Esophagus squamous epithelium (tissue), 4 donors: ENCODE data around the gene AKAP12.

Source experiments
- POLR2A ChIP-seq, 4 donors: fragments of 450-650 bp; IDR thresholded peaks; one replicate each; pipeline ENCODE4 v1.6.1; 2017; ENCODE audit warnings: antibody characterized with exemption in 4 of 4, mild to moderate bottlenecking in 4 of 4, moderate library complexity in 3 of 4
- TF ChIP-seq, protein P1 (sequence below), 6 experiments: fragments of 450-650 bp in 4 of 6; fragments of 200-600 bp in 2 of 6; sonication (generic) in 2 of 6; IDR thresholded peaks; one replicate each; pipeline ENCODE4 v1.5.1; 2016 to 2019; ENCODE audit warnings: antibody characterized with exemption in 6 of 6, mild to moderate bottlenecking in 4 of 6, moderate library complexity in 4 of 6

DNA sequence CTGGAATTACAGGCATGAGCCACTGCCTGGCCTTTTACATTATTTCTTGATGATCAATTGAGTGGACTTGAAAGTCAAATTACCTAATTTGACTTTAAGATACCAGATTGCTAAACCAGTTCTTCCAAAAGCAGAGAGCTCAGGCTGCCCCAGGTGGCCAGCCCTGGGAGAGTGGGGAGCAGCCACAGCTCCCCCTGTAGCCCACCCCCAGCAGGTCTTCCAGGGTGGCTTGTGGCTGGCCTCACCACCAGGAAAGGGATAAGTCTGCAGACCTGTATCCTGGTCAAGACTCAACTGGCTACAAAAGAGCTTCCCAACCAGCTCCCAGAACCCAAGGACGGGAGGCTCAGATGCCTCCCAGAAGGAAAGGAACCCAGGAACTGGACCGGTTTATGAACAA, 23.8 kb upstream of the AKAP12 start:
- TF ChIP-seq, protein P1, sequence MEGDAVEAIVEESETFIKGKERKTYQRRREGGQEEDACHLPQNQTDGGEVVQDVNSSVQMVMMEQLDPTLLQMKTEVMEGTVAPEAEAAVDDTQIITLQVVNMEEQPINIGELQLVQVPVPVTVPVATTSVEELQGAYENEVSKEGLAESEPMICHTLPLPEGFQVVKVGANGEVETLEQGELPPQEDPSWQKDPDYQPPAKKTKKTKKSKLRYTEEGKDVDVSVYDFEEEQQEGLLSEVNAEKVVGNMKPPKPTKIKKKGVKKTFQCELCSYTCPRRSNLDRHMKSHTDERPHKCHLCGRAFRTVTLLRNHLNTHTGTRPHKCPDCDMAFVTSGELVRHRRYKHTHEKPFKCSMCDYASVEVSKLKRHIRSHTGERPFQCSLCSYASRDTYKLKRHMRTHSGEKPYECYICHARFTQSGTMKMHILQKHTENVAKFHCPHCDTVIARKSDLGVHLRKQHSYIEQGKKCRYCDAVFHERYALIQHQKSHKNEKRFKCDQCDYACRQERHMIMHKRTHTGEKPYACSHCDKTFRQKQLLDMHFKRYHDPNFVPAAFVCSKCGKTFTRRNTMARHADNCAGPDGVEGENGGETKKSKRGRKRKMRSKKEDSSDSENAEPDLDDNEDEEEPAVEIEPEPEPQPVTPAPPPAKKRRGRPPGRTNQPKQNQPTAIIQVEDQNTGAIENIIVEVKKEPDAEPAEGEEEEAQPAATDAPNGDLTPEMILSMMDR (IDR thresholded peaks at IDR 0.05) = no peak
- TF ChIP-seq POLR2A (IDR thresholded peaks at IDR 0.05) = no peak
